H9 (cell line): ENCODE measurements around the gene CCL7. TPM values are rescaled to one million over a fixed set of nuclear protein-coding genes. Genes with fewer than 3 reads are reported as not detected.

Experiments used
- DNase-seq: peaks from one replicate; pipeline ENCODE4 v3.0.0-alpha.2; 2017
- H2AFZ ChIP-seq: one replicate; pipeline ENCODE4 v1.6.1; 2013; ENCODE audit warnings: mild to moderate bottlenecking, low read length, control low read depth, moderate library complexity
- H2AK5ac ChIP-seq: 2 replicates; pipeline ENCODE4 v1.6.1; 2013; ENCODE audit warnings: low read length, control low read depth, mixed read lengths; ENCODE audit not compliant: insufficient read length
- H2BK120ac ChIP-seq: one replicate; pipeline ENCODE4 v1.6.1; 2013; ENCODE audit warnings: low read depth, mild to moderate bottlenecking, low read length, control low read depth, inconsistent platforms; ENCODE audit not compliant: poor library complexity, severe bottlenecking
- H2BK12ac ChIP-seq: 2 replicates; pipeline ENCODE4 v1.6.1; 2013; ENCODE audit warnings: low read length, control low read depth, mixed read lengths, low read depth; ENCODE audit not compliant: insufficient read length
- H2BK15ac ChIP-seq: 2 replicates; pipeline ENCODE4 v1.6.1; 2013; ENCODE audit warnings: low read depth, low read length, control low read depth
- H2BK20ac ChIP-seq: one replicate; pipeline ENCODE4 v1.6.1; 2013; ENCODE audit warnings: low read depth, mild to moderate bottlenecking, low read length, control low read depth, inconsistent platforms; ENCODE audit not compliant: poor library complexity, severe bottlenecking
- H2BK5ac ChIP-seq: 2 replicates; pipeline ENCODE4 v1.6.1; 2013; ENCODE audit warnings: low read length, control low read depth, mixed read lengths; ENCODE audit not compliant: insufficient read length
- H3K14ac ChIP-seq: 2 replicates; pipeline ENCODE4 v1.6.1; 2013; ENCODE audit warnings: low read length, control low read depth; ENCODE audit not compliant: insufficient read depth
- H3K18ac ChIP-seq: 2 replicates; pipeline ENCODE4 v1.6.1; 2013; ENCODE audit warnings: low read depth, mild to moderate bottlenecking, mixed read lengths, low read length, control low read depth; ENCODE audit not compliant: insufficient read length
- H3K23ac ChIP-seq: 2 replicates; pipeline ENCODE4 v1.6.1; 2013; ENCODE audit warnings: low read length, control low read depth, mixed read lengths, low read depth; ENCODE audit not compliant: insufficient read length
- H3K23me2 ChIP-seq: 2 replicates; pipeline ENCODE4 v1.6.1; 2013; ENCODE audit warnings: low read depth, mild to moderate bottlenecking, mixed read lengths, low read length, control low read depth; ENCODE audit not compliant: insufficient read length, poor library complexity, severe bottlenecking
- H3K27ac ChIP-seq: 2 replicates; pipeline ENCODE4 v1.5.1; 2013; ENCODE audit warnings: low read length, control low read depth, mixed read lengths, low read depth; ENCODE audit not compliant: insufficient read length
- H3K27me3 ChIP-seq: 2 replicates; pipeline ENCODE4 v1.6.1; 2013; ENCODE audit warnings: low read length, control low read depth, inconsistent platforms; ENCODE audit not compliant: insufficient read depth
- H3K4ac ChIP-seq: 2 replicates; pipeline ENCODE4 v1.6.1; 2013; ENCODE audit warnings: low read depth, mild to moderate bottlenecking, control low read depth, inconsistent platforms, low read length, moderate library complexity
- H3K4me1 ChIP-seq: 2 replicates; pipeline ENCODE4 v1.6.1; 2013; ENCODE audit warnings: low read length, control low read depth, inconsistent platforms; ENCODE audit not compliant: insufficient read depth
- H3K4me2 ChIP-seq: 2 replicates; pipeline ENCODE4 v1.6.1; 2013; ENCODE audit warnings: low read length, control low read depth, mixed read lengths; ENCODE audit not compliant: insufficient read length, insufficient read depth
- H3K56ac ChIP-seq: 2 replicates; pipeline ENCODE4 v1.6.1; 2013; ENCODE audit warnings: low read depth, mild to moderate bottlenecking, mixed read lengths, low read length, control low read depth; ENCODE audit not compliant: insufficient read length
- H3K79me1 ChIP-seq: 2 replicates; pipeline ENCODE4 v1.6.1; 2013; ENCODE audit warnings: low read depth, mild to moderate bottlenecking, moderate library complexity, low read length, control low read depth, inconsistent platforms; ENCODE audit not compliant: insufficient read depth, poor library complexity, severe bottlenecking
- H3K79me2 ChIP-seq: 2 replicates; pipeline ENCODE4 v1.6.1; 2013; ENCODE audit warnings: low read length, control low read depth, inconsistent platforms; ENCODE audit not compliant: insufficient read depth
- H3K9ac ChIP-seq: 2 replicates; pipeline ENCODE4 v1.6.1; 2013; ENCODE audit warnings: low read length, control low read depth, mixed read lengths; ENCODE audit not compliant: insufficient read length; ENCODE audit errors: extremely low read depth
- H3K9me3 ChIP-seq: one replicate; pipeline ENCODE4 v1.6.1; 2013; ENCODE audit warnings: low read depth, low read length, inconsistent platforms; ENCODE audit not compliant: control insufficient read depth
- H3T11ph ChIP-seq: one replicate; pipeline ENCODE4 v1.6.1; 2013; ENCODE audit warnings: mild to moderate bottlenecking, low read length, control low read depth, inconsistent platforms
- H4K20me1 ChIP-seq: one replicate; pipeline ENCODE4 v1.6.1; 2013; ENCODE audit not compliant: control insufficient read depth, insufficient read length, insufficient read depth
- H4K5ac ChIP-seq: 2 replicates; pipeline ENCODE4 v1.6.1; 2013; ENCODE audit warnings: low read depth, mild to moderate bottlenecking, mixed read lengths, low read length, control low read depth; ENCODE audit not compliant: insufficient read length
- H4K8ac ChIP-seq: replicated peaks from 2 replicates; pipeline ENCODE4 v1.6.1; 2013; ENCODE audit warnings: low read length, control low read depth, mixed read lengths, low read depth; ENCODE audit not compliant: insufficient read length
- H4K91ac ChIP-seq: 2 replicates; pipeline ENCODE4 v1.6.1; 2013; ENCODE audit warnings: low read depth, mild to moderate bottlenecking, moderate library complexity, mixed read lengths, low read length, control low read depth; ENCODE audit not compliant: insufficient read length
- H3K27ac Mint-ChIP-seq, 3 experiments: 2 replicates in 2 of 3; 3 replicates in 1 of 3; pipeline ENCODE4 v1.8.0; 2020 to 2021; ENCODE audit warnings: mixed read lengths in 3 of 3, mild to moderate bottlenecking in 1 of 3, moderate library complexity in 1 of 3
- H3K27me3 Mint-ChIP-seq: 2 replicates; pipeline ENCODE4 v1.8.0; 2021; ENCODE audit warnings: low read depth, mild to moderate bottlenecking, moderate library complexity, mixed read lengths
- H3K36me3 Mint-ChIP-seq, 3 experiments: 2 replicates in 2 of 3; 3 replicates in 1 of 3; pipeline ENCODE4 v1.8.0; 2020 to 2021; ENCODE audit warnings: low read depth in 3 of 3, mixed read lengths in 3 of 3; ENCODE audit not compliant: insufficient read depth in 1 of 3
- H3K4me1 Mint-ChIP-seq, 2 experiments: 2 replicates each; pipeline ENCODE4 v1.8.0; 2020; ENCODE audit warnings: mixed read lengths in 2 of 2
- H3K4me3 Mint-ChIP-seq, 2 experiments: 2 replicates in 1 of 2; 3 replicates in 1 of 2; pipeline ENCODE4 v1.8.0; 2020 to 2021; ENCODE audit warnings: mild to moderate bottlenecking in 2 of 2, mixed read lengths in 2 of 2, moderate library complexity in 1 of 2
- H3K9me3 Mint-ChIP-seq, 2 experiments: 2 replicates in 1 of 2; 3 replicates in 1 of 2; pipeline ENCODE4 v1.8.0; 2020; ENCODE audit warnings: mild to moderate bottlenecking in 2 of 2, mixed read lengths in 2 of 2, moderate library complexity in 1 of 2
- WGBS: extraction: QIAGEN DNeasy Blood & Tissue Kit; methylation state at CpG from one replicate; pipeline ENCODE4 v1.1.7; 2013; ENCODE audit warnings: missing lambda C conversion rate, low lambda C conversion rate, mixed read lengths; ENCODE audit not compliant: insufficient read length; ENCODE audit errors: extremely low coverage; 5-methylcytosine and 5-hydroxymethylcytosine counted together
- total RNA-seq: library from RNA; stranded (reverse); gene quantifications from 2 replicates; pipeline ENCODE4 v1.2.1, GENCODE V29; 2021
- TF ChIP-seq, protein P1 (sequence below): fragments of 200-600 bp; sonication (generic); conservative IDR thresholded peaks from 3 replicates; pipeline ENCODE4 v1.8.0; 2021; ENCODE audit warnings: antibody characterized with exemption, mild to moderate bottlenecking

CCL7 gene
- total RNA-seq, 1 experiment from 2014 or later, result not detected

DNA sequence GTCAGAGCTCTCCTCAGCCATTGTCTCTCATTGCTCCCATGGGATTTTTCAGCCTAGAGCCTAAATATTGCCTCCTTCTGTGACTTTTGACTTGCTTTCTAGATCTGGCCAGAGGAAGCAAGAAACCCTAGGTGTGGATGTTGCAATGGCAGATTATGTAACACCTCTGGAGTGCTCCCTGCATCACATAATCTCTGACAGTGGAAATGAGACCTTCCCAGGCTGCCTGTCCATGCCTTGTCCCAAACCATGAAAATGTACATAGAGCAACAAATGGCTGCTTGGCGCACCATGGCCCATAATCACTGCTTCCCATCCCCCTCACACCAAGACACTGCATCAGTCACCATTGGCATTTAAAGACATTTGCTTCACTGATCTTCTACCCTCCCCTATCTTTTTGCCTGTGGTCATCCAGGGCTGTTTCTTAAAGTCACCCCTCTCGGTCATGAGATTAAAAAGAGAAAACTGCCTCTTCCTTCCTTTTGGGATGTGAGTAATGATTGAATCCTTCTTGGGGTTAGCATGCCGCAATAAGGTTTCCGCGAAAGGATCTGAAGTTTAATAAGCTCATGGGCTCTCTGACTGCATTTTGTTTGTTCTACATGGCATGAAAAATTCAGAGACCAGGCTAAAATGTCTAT lies 49.1 kb upstream of the CCL7 start:
- no peaks in the 10 kb centered on the region for H3K79me1 ChIP-seq
- H3K9me3 Mint-ChIP-seq, result peaks cover 14% of the 10 kb centered on the region in 2 experiments
- no peak overlapping the region for H3K56ac ChIP-seq
- no peaks in the 10 kb centered on the region for H3K23me2 ChIP-seq
- H3K4ac ChIP-seq, result no peak overlapping the region
- H2BK12ac ChIP-seq, result no peak overlapping the region
- H2BK15ac ChIP-seq, result no peak overlapping the region
- no peaks in the 10 kb centered on the region for H3K4me1 Mint-ChIP-seq
- no peak overlapping the region for H3K14ac ChIP-seq
- no peak overlapping the region for H2BK20ac ChIP-seq
- H3K4me3 Mint-ChIP-seq, result no peak overlapping the region
- no peak overlapping the region for H3K9ac ChIP-seq
- H3K36me3 Mint-ChIP-seq, result peaks cover 0 to 5% (median 0%) of the 10 kb centered on the region in 3 experiments; a peak in 2 of 7 replicates
- H3K18ac ChIP-seq, result no peak overlapping the region
- no CpG with 5 or more reads among the region's 5 CpGs for WGBS
- no peaks in the 10 kb centered on the region for H3K9me3 ChIP-seq
- H4K91ac ChIP-seq, result no peak overlapping the region
- no peak overlapping the region for H4K8ac ChIP-seq
- TF ChIP-seq, protein P1, sequence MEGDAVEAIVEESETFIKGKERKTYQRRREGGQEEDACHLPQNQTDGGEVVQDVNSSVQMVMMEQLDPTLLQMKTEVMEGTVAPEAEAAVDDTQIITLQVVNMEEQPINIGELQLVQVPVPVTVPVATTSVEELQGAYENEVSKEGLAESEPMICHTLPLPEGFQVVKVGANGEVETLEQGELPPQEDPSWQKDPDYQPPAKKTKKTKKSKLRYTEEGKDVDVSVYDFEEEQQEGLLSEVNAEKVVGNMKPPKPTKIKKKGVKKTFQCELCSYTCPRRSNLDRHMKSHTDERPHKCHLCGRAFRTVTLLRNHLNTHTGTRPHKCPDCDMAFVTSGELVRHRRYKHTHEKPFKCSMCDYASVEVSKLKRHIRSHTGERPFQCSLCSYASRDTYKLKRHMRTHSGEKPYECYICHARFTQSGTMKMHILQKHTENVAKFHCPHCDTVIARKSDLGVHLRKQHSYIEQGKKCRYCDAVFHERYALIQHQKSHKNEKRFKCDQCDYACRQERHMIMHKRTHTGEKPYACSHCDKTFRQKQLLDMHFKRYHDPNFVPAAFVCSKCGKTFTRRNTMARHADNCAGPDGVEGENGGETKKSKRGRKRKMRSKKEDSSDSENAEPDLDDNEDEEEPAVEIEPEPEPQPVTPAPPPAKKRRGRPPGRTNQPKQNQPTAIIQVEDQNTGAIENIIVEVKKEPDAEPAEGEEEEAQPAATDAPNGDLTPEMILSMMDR, result no peak
- no peak overlapping the region for H2BK5ac ChIP-seq
- H3K27me3 ChIP-seq, result no peaks in the 10 kb centered on the region
- no peaks in the 10 kb centered on the region for H3K4me1 ChIP-seq
- H3K23ac ChIP-seq, result no peak overlapping the region
- H2AK5ac ChIP-seq, result no peak overlapping the region
- no peak overlapping the region for H2AFZ ChIP-seq
- no peak overlapping the region for H3K27ac Mint-ChIP-seq
- H3K4me2 ChIP-seq, result no peak overlapping the region
- peaks cover 5% of the 10 kb centered on the region for H3K27me3 Mint-ChIP-seq
- no peaks in the 10 kb centered on the region for H4K20me1 ChIP-seq
- no peak overlapping the region for H3T11ph ChIP-seq
- H3K27ac ChIP-seq, result no peak overlapping the region
- H4K5ac ChIP-seq, result no peak overlapping the region
- no peaks in the 10 kb centered on the region for H3K79me2 ChIP-seq
- DNase-seq, result no peak
- no peak overlapping the region for H2BK120ac ChIP-seq
